Calu3 (cell line): ENCODE measurements around the gene DACT2. TPM values are rescaled to one million over a fixed set of nuclear protein-coding genes. Genes with fewer than 3 reads are reported as not detected.
A peak's percentile ranks its signal among the peaks of the same experiment; 100 is the strongest.

Experiments
- BruUV-seq: library from RNA; stranded (reverse); fragments of 400-500 nt; replicated peaks from 2 replicates; lab custom pipeline; 2021; lab: Mats Ljungman, UMichigan
- CTCF ChIA-PET: fragments of 300-600 bp; sonication (Branson Sonifier 250); formaldehyde crosslinking; loops from one replicate; lab custom pipeline; 2022; ENCODE audit warnings: antibody characterized with exemption; lab: Charles Lee
- DNase-seq: peaks from one replicate; pipeline ENCODE4 v3.0.0; 2022
- H3K27ac Mint-ChIP-seq: one replicate; pipeline ENCODE4 v1.8.0; 2022; ENCODE audit warnings: mixed read lengths; ENCODE audit not compliant: unreplicated experiment
- H3K27me3 Mint-ChIP-seq: one replicate; pipeline ENCODE4 v1.8.0; 2022; ENCODE audit warnings: mixed read lengths; ENCODE audit not compliant: unreplicated experiment
- H3K36me3 Mint-ChIP-seq: one replicate; pipeline ENCODE4 v1.8.0; 2022; ENCODE audit warnings: mild to moderate bottlenecking, moderate library complexity, mixed read lengths; ENCODE audit not compliant: insufficient read depth, unreplicated experiment
- H3K4me1 Mint-ChIP-seq: one replicate; pipeline ENCODE4 v1.8.0; 2022; ENCODE audit warnings: mild to moderate bottlenecking, low read depth, mixed read lengths; ENCODE audit not compliant: unreplicated experiment
- H3K4me3 Mint-ChIP-seq: one replicate; pipeline ENCODE4 v1.8.0; 2022; ENCODE audit warnings: mild to moderate bottlenecking, low read depth, moderate library complexity, mixed read lengths; ENCODE audit not compliant: unreplicated experiment
- H3K9me3 Mint-ChIP-seq: one replicate; pipeline ENCODE4 v1.8.0; 2022; ENCODE audit warnings: low read depth, mixed read lengths; ENCODE audit not compliant: unreplicated experiment
- CTCF ChIP-seq: fragments of 200-600 bp; IDR thresholded peaks from one replicate; pipeline ENCODE4 v1.8.0; 2022; ENCODE audit warnings: antibody characterized with exemption; ENCODE audit not compliant: unreplicated experiment
- intact Hi-C: fragments of 100-400 bp; cut with micrococcal nuclease; formaldehyde crosslinking; loops from one replicate; pipeline ENCODE4 v1.10.0; 2022; ENCODE audit not compliant: unreplicated experiment
- total RNA-seq: library from RNA; stranded (reverse); gene quantifications from 2 replicates; pipeline ENCODE4 v1.2.3, GENCODE V29; 2022

Gene DACT2
- total RNA-seq, 1 experiment from 2014 or later = not detected

DNA sequence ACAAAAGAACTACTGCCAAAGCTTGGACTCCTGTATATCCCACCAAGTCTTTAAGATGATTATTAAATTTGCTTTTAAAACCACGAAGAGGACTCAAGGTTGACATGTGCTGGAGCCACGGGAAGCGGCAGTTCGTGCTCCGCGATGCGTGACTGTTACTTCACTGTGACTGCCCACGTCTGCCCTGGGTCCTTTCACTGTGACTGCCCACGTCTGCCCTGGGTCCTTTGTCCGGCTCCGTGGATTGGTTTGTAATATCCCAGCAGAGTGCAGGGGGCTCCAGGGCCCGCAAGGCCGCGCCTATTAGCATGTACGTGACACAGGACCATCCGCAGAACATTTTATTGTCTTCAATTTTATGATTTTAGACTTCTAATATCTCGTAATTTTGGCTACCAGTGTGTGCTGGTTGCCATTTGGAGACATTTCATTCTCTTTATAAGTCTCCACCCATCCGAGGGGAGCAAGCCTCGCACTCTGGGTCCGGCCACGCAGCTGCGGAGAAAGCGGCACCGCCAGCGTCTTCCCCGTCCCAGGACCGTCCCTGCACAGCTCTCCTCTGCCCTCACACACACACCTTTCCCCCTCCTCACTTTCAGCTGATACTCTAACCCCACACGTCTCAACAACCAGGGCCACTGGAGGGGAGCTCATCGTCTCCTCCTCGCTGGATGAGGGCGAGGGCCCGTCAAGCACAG is 42.9 kb downstream of the DACT2 start:
- Mint-ChIP-seq H3K4me1 (peaks cover 11% of the 10 kb centered on the region), H3K36me3 (no peaks in the 10 kb centered on the region), H3K27ac (no peak overlapping the region), H3K27me3 (peaks cover 19% of the 10 kb centered on the region), H3K9me3 (no peaks in the 10 kb centered on the region), H3K4me3 (no peak overlapping the region)
- no TSS peak for BruUV-seq
- no peak for DNase-seq
- CTCF ChIA-PET = no interaction called here
- TF ChIP-seq CTCF = no peak
- intact Hi-C loops = no loop called here

DNA sequence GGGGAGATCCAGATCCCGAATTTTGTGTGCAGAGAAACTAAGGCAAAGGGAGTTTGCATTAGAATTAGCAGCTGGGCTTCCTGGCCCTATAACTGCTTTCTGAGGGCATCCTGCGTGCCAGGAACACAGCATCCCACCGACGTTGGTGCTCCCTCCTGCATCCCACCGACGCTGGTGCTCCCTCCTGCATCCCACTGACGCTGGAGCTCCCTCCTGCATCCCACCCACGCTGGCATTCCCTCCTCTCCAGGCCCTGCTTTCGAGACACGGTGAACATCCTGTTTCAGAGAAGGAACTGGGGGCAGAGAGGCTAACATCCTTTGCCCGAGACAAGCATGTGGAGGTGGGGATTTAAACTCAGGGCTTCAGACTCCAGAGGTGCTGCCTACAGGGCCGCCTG is 44.4 kb downstream of the DACT2 start:
- Mint-ChIP-seq H3K27me3 (peaks cover 26% of the 10 kb centered on the region), H3K36me3 (no peaks in the 10 kb centered on the region), H3K27ac (no peak overlapping the region), H3K4me3 (no peak overlapping the region), H3K9me3 (no peaks in the 10 kb centered on the region), H3K4me1 (peaks cover 19% of the 10 kb centered on the region)
- BruUV-seq = no TSS peak
- no peak for TF ChIP-seq CTCF
- DNase-seq = no peak
- intact Hi-C loops = no loop called here
- CTCF ChIA-PET = no interaction called here

DNA sequence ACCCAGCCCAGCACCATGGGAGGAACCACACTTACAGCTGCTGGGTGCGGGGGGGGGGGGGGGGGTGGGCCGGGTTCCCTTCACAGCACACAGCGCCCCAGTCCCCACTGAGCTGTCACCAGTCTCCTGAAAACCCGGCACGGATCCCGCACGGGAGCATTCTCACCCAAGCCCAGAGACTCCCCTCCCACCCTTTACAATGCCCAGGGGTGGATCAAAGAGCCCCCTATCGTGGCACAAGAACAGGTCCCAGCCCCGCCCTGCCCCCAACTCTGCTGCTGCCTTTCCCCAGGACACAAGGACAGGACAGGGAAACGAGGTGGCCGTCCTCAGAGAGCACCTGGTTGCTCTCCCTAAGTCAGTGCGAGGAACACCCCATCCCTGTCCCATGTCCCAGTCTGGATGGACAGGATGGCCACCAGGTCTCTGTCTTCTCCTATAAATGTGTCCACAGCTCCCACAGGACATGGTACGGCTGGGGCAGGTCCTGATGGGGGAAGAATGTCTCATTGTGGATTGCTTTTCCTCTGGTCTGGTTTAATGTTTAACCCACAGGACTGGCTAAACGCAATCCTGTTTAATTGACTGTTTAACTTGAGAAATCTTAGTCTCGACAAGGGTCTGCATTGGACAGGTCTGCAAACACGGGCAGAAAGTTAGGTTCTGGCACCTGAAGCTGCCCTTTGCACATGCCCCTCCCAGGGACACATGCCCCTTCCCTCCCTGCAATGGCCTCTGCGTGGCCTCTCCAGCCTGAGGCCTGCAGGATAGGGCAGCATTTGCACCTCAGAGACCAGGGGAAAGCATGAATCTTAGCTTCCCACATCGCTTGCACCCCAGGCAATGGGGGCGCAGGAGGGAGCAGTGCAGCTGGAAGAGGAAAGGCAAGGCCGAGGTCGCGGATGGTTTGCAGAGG is 45.3 kb downstream of the DACT2 start:
- intact Hi-C loops = no loop called here
- Mint-ChIP-seq H3K4me3 (peak overlapping the region; percentile 52), H3K27ac (no peak overlapping the region), H3K36me3 (no peaks in the 10 kb centered on the region), H3K27me3 (peaks cover 33% of the 10 kb centered on the region), H3K4me1 (peaks cover 19% of the 10 kb centered on the region), H3K9me3 (no peaks in the 10 kb centered on the region)
- DNase-seq = peak; percentile 43
- no TSS peak for BruUV-seq
- CTCF ChIA-PET = no interaction called here
- TF ChIP-seq CTCF = no peak

- no peak for TF ChIP-seq CTCF
- no peaks in the 10 kb centered on the region for H3K9me3 Mint-ChIP-seq
- H3K4me3 Mint-ChIP-seq = no peak overlapping the region
- no peak for DNase-seq
- no peaks in the 10 kb centered on the region for H3K36me3 Mint-ChIP-seq
- CTCF ChIA-PET = no interaction called here
- no TSS peak for BruUV-seq
- H3K27ac Mint-ChIP-seq = no peak overlapping the region
- peaks cover 19% of the 10 kb centered on the region for H3K4me1 Mint-ChIP-seq
- intact Hi-C loops = no loop called here
- H3K27me3 Mint-ChIP-seq = peaks cover 35% of the 10 kb centered on the region
Observed at GRCh38 chr6:168273441-168274036, 46.0 kb downstream of the DACT2 start.
